Uterus (tissue), 4 donors: ENCODE measurements around the gene ARL3. TPM values are rescaled to one million over a fixed set of nuclear protein-coding genes. Genes with fewer than 3 reads are reported as not detected.
A peak's percentile ranks its signal among the peaks of the same experiment; 100 is the strongest.

Source experiments
- DNase-seq, 2 donors: peaks; one replicate each; pipeline ENCODE4 v3.0.0-alpha.2; 2019 to 2020
- H3K27ac ChIP-seq, 2 donors: fragments of 200-600 bp; sonication (generic); 1 replicate in 1 of 2; 2 replicates in 1 of 2; pipeline ENCODE4 v1.5.1; 2016 to 2018
- H3K27me3 ChIP-seq, 2 donors: fragments of 200-600 bp; sonication (generic); one replicate each; pipeline ENCODE4 v1.5.1; 2018 to 2019; ENCODE audit warnings: control low read depth in 1 of 2
- H3K36me3 ChIP-seq, 2 donors: fragments of 200-600 bp; sonication (generic); one replicate each; pipeline ENCODE4 v1.5.1; 2019; ENCODE audit warnings: control low read depth in 1 of 2
- H3K4me1 ChIP-seq, 2 donors: fragments of 200-600 bp; sonication (generic); one replicate each; pipeline ENCODE4 v1.5.1; 2018 to 2019; ENCODE audit warnings: control low read depth in 1 of 2
- H3K4me3 ChIP-seq, 2 donors: fragments of 200-600 bp; sonication (generic); 1 replicate in 1 of 2; 2 replicates in 1 of 2; pipeline ENCODE4 v1.5.1; 2018 to 2019; ENCODE audit warnings: mild to moderate bottlenecking in 1 of 2
- H3K9me3 ChIP-seq, 2 donors: fragments of 200-600 bp; sonication (generic); one replicate each; pipeline ENCODE4 v1.5.1; 2019; ENCODE audit warnings: control low read depth in 1 of 2
- CTCF ChIP-seq, 4 experiments: fragments of 200-600 bp in 2 of 4; fragments of 450-650 bp in 2 of 4; sonication (generic) in 2 of 4; IDR thresholded peaks; one replicate each; pipeline ENCODE4 v1.5.1; 2016 to 2019; ENCODE audit warnings: antibody characterized with exemption in 4 of 4, mild to moderate bottlenecking in 2 of 4, moderate library complexity in 1 of 4
- POLR2A ChIP-seq, 2 donors: fragments of 450-650 bp; IDR thresholded peaks; one replicate each; pipeline ENCODE4 v1.6.1; 2016; ENCODE audit warnings: antibody characterized with exemption in 2 of 2, mild to moderate bottlenecking in 1 of 2, moderate library complexity in 1 of 2
- intact Hi-C: fragments of 100-400 bp; cut with DNase I; formaldehyde crosslinking; loops from one replicate; pipeline ENCODE4 v1.15.1; 2023; ENCODE audit warnings: low total_unique reads
- total RNA-seq, 4 donors: library from RNA; depleted of rRNA in 3 of 4; stranded (reverse); fragments of >200 nt in 3 of 4; gene quantifications; one replicate each; pipeline versions ENCODE4 v1.1.0 to v1.2.4, GENCODE V29; 2014 to 2023
- donor health status: DM: yes; HTN: yes; CAD: no.

Gene ARL3
- total RNA-seq, 4 donors from 2014 or later: 7.1 to 19.9 (median 11.0) TPM

DNA sequence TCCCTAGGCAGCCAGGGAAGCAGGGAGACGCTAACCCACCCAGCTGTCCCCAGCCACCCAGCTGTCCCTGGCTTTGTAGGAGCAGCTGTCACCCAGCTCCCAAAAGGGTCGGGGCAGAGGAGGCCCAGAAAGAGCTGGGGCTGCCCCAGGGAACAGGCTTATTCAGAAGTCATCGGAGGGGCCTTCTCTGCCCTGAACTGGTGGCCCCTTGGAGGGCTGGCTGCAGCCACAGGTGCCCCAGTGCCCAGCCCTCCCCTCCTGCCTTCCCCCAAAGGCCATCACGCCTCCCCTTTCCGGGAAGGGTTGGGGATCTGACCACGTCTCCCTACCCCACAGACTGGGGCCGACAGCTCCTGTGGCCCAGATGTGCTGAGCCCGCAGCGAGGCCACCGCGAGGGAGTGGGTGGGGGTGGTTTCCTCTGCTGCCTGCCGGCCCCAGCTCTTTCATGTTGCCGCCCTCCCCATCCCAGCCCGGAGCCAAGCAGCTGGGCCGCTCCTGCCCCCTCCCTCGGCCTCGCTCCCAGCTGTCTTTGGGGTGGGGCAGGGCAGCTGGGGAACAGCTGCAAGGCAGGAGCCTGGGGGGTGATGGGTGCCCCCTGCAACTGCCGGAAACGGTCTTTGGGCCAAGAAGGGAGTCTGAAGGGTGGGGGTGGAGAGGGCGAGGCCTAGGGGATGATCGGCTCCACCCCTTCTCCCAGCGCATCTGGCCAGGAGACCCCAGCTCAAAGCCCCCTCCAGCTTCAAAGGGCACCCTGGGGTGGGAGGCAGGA lies 53.1 kb downstream of the ARL3 start:
- H3K9me3 ChIP-seq: no peaks in the 10 kb centered on the region
- no peak overlapping the region for H3K27ac ChIP-seq
- H3K4me3 ChIP-seq: no peak overlapping the region
- DNase-seq: peak in 1 of 2 donors; percentile 57
- no peak for TF ChIP-seq POLR2A (IDR thresholded peaks at IDR 0.05)
- TF ChIP-seq CTCF (IDR thresholded peaks at IDR 0.05): no peak
- no peaks in the 10 kb centered on the region for H3K27me3 ChIP-seq
- H3K36me3 ChIP-seq: no peaks in the 10 kb centered on the region
- intact Hi-C loops: no loop called here
- H3K4me1 ChIP-seq: peaks cover 0 to 10% of the 10 kb centered on the region in 2 donors

GRCh38 chr10:102658802-102659201 lies 55.4 kb downstream of the ARL3 start:
- intact Hi-C loops: no loop called here
- DNase-seq: no peak
- no peaks in the 10 kb centered on the region for H3K27me3 ChIP-seq
- H3K9me3 ChIP-seq: no peaks in the 10 kb centered on the region
- TF ChIP-seq POLR2A (IDR thresholded peaks at IDR 0.05) (no peak), CTCF (IDR thresholded peaks at IDR 0.05) (no peak)
- peak overlapping the region in 1 of 2 donors; percentile 58 for H3K27ac ChIP-seq
- H3K4me3 ChIP-seq: no peak overlapping the region
- H3K36me3 ChIP-seq: no peaks in the 10 kb centered on the region
- H3K4me1 ChIP-seq: peaks cover 0 to 10% of the 10 kb centered on the region in 2 donors

DNA sequence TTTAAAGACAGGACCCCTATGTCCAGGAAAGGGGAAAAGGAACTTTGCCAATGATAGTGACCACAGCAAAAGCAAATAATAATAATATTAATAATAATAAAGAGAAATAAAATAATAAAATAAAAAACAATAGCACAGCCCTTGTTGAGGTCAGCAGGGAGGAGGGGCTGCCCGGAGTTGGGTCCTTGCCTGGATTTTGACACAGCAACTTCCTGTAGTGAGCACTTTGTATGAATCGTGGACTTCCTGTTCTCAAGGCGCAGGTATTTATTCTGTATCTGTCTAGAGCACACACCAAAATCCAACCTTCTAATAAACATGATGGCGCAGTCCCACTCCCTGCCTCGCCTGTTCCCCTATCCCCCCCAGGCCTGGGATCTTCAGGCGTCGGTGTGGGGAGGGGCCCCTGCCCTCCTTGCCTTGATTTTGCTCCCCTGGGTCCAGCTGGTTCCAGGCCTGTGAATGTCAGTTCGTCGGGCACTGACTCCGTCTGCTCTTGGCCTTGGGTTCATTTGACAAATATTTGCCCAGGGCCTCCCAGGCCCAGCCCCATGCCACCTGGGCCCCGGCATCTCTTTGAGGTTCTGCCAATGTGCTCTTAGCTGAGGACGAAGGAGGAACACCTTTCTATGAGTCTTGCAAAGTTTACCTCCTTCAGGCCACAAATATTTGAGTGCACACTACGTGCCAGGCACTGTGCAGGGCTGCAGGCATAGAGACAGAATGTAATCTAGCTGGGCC lies 56.0 kb downstream of the ARL3 start:
- no peak for DNase-seq
- Histone ChIP-seq H3K4me3 (no peak overlapping the region), H3K27ac (peak overlapping the region; percentile 42 to 58), H3K27me3 (no peaks in the 10 kb centered on the region), H3K4me1 (peaks cover 0 to 10% of the 10 kb centered on the region in 2 donors), H3K9me3 (no peaks in the 10 kb centered on the region), H3K36me3 (no peaks in the 10 kb centered on the region)
- no peak for TF ChIP-seq POLR2A (IDR thresholded peaks at IDR 0.05)
- TF ChIP-seq CTCF (IDR thresholded peaks at IDR 0.05): no peak
- intact Hi-C loops: no loop called here

DNA sequence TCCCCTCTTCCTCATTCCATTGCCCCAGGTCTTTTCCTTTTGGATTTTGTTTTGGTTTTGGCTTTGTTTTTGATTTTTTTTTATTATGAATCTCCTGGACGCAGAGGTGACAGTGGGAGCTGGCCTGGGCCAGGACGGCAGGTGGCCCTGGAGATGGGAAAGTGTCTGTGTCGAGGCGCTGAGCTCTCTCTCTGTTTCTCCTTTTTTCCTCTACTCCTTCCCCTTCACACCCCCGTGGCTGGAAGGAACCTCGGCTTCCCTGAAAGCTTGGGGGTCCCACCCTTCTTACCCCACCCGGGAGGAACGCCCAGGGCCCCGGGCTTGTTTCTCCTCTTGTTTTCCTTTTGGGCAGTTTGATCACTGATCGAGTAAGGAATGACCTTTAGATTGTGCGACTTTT lies 56.7 kb downstream of the ARL3 start:
- no peak for DNase-seq
- Histone ChIP-seq H3K27ac (peak overlapping the region; percentile 42 to 58), H3K4me1 (peaks cover 0 to 10% of the 10 kb centered on the region in 2 donors), H3K27me3 (no peaks in the 10 kb centered on the region), H3K36me3 (no peaks in the 10 kb centered on the region), H3K9me3 (no peaks in the 10 kb centered on the region), H3K4me3 (no peak overlapping the region)
- TF ChIP-seq CTCF (IDR thresholded peaks at IDR 0.05) (no peak), POLR2A (IDR thresholded peaks at IDR 0.05) (no peak)
- intact Hi-C loops: no loop called here

DNA sequence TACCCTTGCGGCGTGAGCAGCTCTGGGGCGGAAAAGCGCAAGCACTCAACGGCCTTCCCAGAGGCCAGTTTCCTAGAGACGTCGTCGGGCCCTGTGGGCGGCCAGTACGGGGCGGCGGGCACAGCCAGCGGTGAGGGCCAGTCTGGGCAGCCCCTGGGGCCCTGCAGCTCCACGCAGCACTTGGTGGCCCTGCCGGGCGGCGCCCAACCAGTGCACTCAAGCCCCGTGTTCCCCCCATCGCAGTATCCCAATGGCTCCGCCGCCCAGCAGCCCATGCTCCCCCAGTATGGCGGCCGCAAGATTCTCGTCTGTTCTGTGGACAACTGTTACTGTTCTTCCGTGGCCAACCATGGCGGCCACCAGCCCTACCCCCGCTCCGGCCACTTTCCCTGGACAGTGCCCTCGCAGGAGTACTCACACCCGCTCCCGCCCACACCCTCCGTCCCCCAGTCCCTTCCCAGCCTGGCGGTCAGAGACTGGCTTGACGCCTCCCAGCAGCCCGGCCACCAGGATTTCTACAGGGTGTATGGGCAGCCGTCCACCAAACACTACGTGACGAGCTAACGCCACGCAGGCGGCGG lies 57.3 kb downstream of the ARL3 start:
- Histone ChIP-seq H3K27ac (peak overlapping the region; percentile 42 to 58), H3K36me3 (no peaks in the 10 kb centered on the region), H3K27me3 (no peaks in the 10 kb centered on the region), H3K4me3 (no peak overlapping the region), H3K4me1 (peaks cover 0 to 10% of the 10 kb centered on the region in 2 donors), H3K9me3 (no peaks in the 10 kb centered on the region)
- intact Hi-C loops: no loop called here
- TF ChIP-seq POLR2A (IDR thresholded peaks at IDR 0.05) (no peak), CTCF (IDR thresholded peaks at IDR 0.05) (no peak)
- no peak for DNase-seq
